D341Med (cell line): ENCODE measurements around the gene EXOSC5.

ENCODE experiments used
- DNase-seq: peaks from one replicate; pipeline ENCODE4 v3.0.0; 2012; ENCODE audit warnings: low spot score

Gene EXOSC5

DNA sequence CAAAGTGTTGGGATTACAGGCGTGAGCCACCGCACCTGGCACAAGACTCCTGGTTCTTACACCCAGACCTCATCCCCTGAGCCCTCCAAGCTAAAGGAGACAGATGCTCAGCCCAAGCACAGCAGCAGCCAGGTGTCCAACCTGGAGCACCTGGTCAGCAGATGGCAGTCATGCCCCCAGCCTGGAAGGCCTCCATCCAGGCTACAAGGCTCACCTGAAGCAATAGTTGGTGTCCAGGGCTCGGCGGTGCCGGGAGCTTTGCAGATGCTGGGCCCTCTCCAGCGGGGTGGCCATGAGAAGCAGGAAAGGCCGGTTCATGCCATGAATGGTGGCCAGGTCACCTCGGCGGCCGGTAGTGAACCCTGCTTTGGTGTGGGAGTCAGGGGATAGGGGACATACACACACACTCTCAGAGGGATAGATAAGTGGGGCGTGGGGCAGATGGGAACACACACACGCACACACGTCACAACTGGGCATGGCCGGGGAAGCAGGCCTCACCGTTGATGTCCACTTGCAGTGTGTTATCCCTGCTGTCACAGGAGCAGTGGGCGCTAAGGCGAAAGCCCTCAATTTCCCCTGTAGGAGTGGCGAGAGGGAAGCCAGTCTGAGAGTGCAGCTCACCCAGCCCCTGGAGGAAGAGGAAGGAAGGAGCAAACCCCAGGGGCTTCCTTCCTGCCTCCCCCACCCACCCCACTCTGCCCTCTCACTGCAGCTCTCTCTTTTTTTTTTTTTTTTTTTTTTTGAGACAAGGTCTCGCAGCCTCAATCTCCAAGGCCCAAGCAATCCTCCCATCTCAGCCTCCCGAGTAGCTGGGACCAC is 55.3 kb downstream of the EXOSC5 start:
- no peak for DNase-seq

DNA sequence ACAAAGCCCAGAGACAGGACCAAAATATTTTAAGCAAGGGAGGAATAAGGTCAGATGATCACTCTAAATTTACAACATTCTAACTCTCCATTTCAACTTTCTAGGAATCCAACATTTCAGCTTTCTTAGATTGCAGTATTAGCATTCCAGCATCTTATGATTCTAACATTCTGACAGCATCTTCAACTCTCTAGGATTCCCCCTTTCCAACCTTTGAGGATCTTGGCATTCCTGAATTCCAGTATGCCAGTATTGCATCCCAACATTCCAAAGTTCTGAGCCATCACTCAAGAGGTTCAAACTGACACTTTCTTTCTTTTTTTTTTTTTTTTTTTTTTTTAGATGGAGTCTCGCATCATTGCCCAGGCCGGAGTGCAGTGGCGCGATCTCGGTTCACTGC is 57.2 kb downstream of the EXOSC5 start:
- no peak for DNase-seq
